Keratinocyte (primary cell): Measurements from ENCODE around the gene GABRB1. TPM values are rescaled to one million over a fixed set of nuclear protein-coding genes. Genes with fewer than 3 reads are reported as not detected.

Source experiments
- DNase-seq: peaks from one replicate; pipeline ENCODE4 v3.0.0-alpha.2; 2011; ENCODE audit warnings: low read depth, missing footprints, low spot score
- FAIRE-seq: peaks from 2 replicates; lab custom pipeline; 2011; peaks lifted over from hg19 to GRCh38; lab: Jason Lieb, UNC
- H2AFZ ChIP-seq: 2 replicates; pipeline ENCODE4 v1.6.0; 2012; ENCODE audit warnings: low read length, control low read depth, inconsistent platforms; ENCODE audit not compliant: control insufficient read depth
- H3K27ac ChIP-seq: 2 replicates; pipeline ENCODE4 v1.5.1; 2011; ENCODE audit warnings: low read length; ENCODE audit not compliant: control insufficient read depth, insufficient read depth
- H3K27me3 ChIP-seq: 3 replicates; pipeline ENCODE4 v1.6.0; 2011; ENCODE audit warnings: low read length; ENCODE audit not compliant: control insufficient read depth, insufficient read depth; ENCODE audit errors: extremely low read depth
- H3K36me3 ChIP-seq, 2 experiments: 2 replicates in 1 of 2; 3 replicates in 1 of 2; pipeline ENCODE4 v1.5.1; 2011; ENCODE audit warnings: low read length in 2 of 2, mild to moderate bottlenecking in 1 of 2; ENCODE audit not compliant: control insufficient read depth in 2 of 2, insufficient read depth in 2 of 2; ENCODE audit errors: extremely low read depth in 1 of 2
- H3K4me1 ChIP-seq: 3 replicates; pipeline ENCODE4 v1.5.1; 2011; ENCODE audit warnings: low read length; ENCODE audit not compliant: control insufficient read depth, insufficient read depth; ENCODE audit errors: extremely low read depth
- H3K4me2 ChIP-seq: 3 replicates; pipeline ENCODE4 v1.6.0; 2011; ENCODE audit warnings: low read depth, low read length; ENCODE audit not compliant: control insufficient read depth, insufficient read depth; ENCODE audit errors: extremely low read depth
- H3K4me3 ChIP-seq, 3 experiments: fragments of 200-600 bp in 1 of 3; sonication (generic) in 1 of 3; 2 replicates in 2 of 3; 3 replicates in 1 of 3; pipeline ENCODE4 v1.5.1; 2011 to 2016; ENCODE audit warnings: low read length in 3 of 3, mild to moderate bottlenecking in 3 of 3, control low read depth in 2 of 3, inconsistent platforms in 1 of 3, low read depth in 1 of 3, mixed read lengths in 1 of 3, mixed run types in 1 of 3, moderate library complexity in 1 of 3; ENCODE audit not compliant: control insufficient read depth in 2 of 3, insufficient read depth in 2 of 3; ENCODE audit errors: extremely low read depth in 1 of 3
- H3K79me2 ChIP-seq: 2 replicates; pipeline ENCODE4 v1.6.0; 2012; ENCODE audit warnings: low read length; ENCODE audit not compliant: control insufficient read depth, insufficient read depth
- H3K9ac ChIP-seq: 3 replicates; pipeline ENCODE4 v1.6.0; 2011; ENCODE audit warnings: low read length; ENCODE audit not compliant: control insufficient read depth, insufficient read depth; ENCODE audit errors: extremely low read depth
- H3K9me1 ChIP-seq: 3 replicates; pipeline ENCODE4 v1.6.0; 2011; ENCODE audit warnings: low read length; ENCODE audit not compliant: control insufficient read depth, insufficient read depth; ENCODE audit errors: extremely low read depth
- H3K9me3 ChIP-seq: 2 replicates; pipeline ENCODE4 v1.5.1; 2012; ENCODE audit warnings: low read depth, low read length; ENCODE audit not compliant: control insufficient read depth
- H4K20me1 ChIP-seq: 3 replicates; pipeline ENCODE4 v1.6.0; 2011; ENCODE audit warnings: low read length; ENCODE audit not compliant: control insufficient read depth, insufficient read depth; ENCODE audit errors: extremely low read depth
- EZH2 ChIP-seq: IDR thresholded peaks from one replicate; pipeline ENCODE4 v1.6.1; 2012; ENCODE audit warnings: inconsistent platforms, mild to moderate bottlenecking, low read length, moderate library complexity
- dilution Hi-C: fragments of 300-500 bp; cut with MboI; formaldehyde crosslinking; loops from one replicate; pipeline ENCODE4 v1.7.0; 2020; ENCODE audit warnings: low sequenced_read_pairs; ENCODE audit not compliant: extremely low pct_ligation_motif_present
- polyA plus RNA-seq, 5 experiments: library from polyadenylated mRNA; depleted of rRNA in 3 of 5; stranded (reverse) in 3 of 5; stranded (forward) in 1 of 5; unstranded in 1 of 5; fragments of >200 nt; gene quantifications; 1 replicate in 1 of 5; 2 replicates in 3 of 5; 3 replicates in 1 of 5; pipeline versions ENCODE4 v1.2.1 to v1.2.3, GENCODE V29; 2011 to 2012; ENCODE audit warnings: missing spikeins in 2 of 5, low read depth in 1 of 5, low replicate concordance in 1 of 5
- TF ChIP-seq, protein P1 (sequence below), 3 experiments: IDR thresholded peaks in 1 of 3; conservative IDR thresholded peaks in 1 of 3; optimal IDR thresholded peaks in 1 of 3; 2 replicates in 2 of 3; 3 replicates in 1 of 3; pipeline versions ENCODE3 to v1.5.1; 2011; ENCODE audit warnings: low read length in 3 of 3, mild to moderate bottlenecking in 3 of 3, moderate library complexity in 2 of 3, control low read depth in 1 of 3, inconsistent platforms in 1 of 3; ENCODE audit not compliant: insufficient read depth in 2 of 3; ENCODE audit errors: extremely low read depth in 1 of 3

GABRB1 gene
- polyA plus RNA-seq, 1 donor (not counting 4 experiments of a cell fraction or from before 2014, with no cell fraction given) = not detected

GRCh38 chr4:47315346-47315745 lies 284.0 kb downstream of the GABRB1 start:
- Histone ChIP-seq H3K4me1 (no peaks in the 10 kb centered on the region), H3K27me3 (no peaks in the 10 kb centered on the region), H3K36me3 (no peaks in the 10 kb centered on the region), H3K27ac (no peak overlapping the region), H3K9me3 (no peaks in the 10 kb centered on the region), H2AFZ (no peak overlapping the region), H3K9me1 (no peaks in the 10 kb centered on the region), H3K9ac (no peak overlapping the region), H4K20me1 (no peaks in the 10 kb centered on the region), H3K4me3 (no peak overlapping the region), H3K79me2 (no peaks in the 10 kb centered on the region), H3K4me2 (no peak overlapping the region)
- TF ChIP-seq, protein P1, sequence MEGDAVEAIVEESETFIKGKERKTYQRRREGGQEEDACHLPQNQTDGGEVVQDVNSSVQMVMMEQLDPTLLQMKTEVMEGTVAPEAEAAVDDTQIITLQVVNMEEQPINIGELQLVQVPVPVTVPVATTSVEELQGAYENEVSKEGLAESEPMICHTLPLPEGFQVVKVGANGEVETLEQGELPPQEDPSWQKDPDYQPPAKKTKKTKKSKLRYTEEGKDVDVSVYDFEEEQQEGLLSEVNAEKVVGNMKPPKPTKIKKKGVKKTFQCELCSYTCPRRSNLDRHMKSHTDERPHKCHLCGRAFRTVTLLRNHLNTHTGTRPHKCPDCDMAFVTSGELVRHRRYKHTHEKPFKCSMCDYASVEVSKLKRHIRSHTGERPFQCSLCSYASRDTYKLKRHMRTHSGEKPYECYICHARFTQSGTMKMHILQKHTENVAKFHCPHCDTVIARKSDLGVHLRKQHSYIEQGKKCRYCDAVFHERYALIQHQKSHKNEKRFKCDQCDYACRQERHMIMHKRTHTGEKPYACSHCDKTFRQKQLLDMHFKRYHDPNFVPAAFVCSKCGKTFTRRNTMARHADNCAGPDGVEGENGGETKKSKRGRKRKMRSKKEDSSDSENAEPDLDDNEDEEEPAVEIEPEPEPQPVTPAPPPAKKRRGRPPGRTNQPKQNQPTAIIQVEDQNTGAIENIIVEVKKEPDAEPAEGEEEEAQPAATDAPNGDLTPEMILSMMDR (optimal IDR thresholded peaks at IDR 0.05 in 1 of 3, IDR thresholded peaks at IDR 0.05 in 1 of 3, conservative IDR thresholded peaks at IDR 0.05 in 1 of 3; ENCODE audit: extremely low read depth in 1 of 3, insufficient read depth in 2 of 3, low read length in 3 of 3) = no peak
- TF ChIP-seq EZH2 = no peak
- FAIRE-seq (no peak), DNase-seq (peak; percentile 4)
- dilution Hi-C loops = no loop called here

- TF ChIP-seq EZH2 = no peak
- TF ChIP-seq, protein P1 (optimal IDR thresholded peaks at IDR 0.05 in 1 of 3, IDR thresholded peaks at IDR 0.05 in 1 of 3, conservative IDR thresholded peaks at IDR 0.05 in 1 of 3; ENCODE audit: extremely low read depth in 1 of 3, insufficient read depth in 2 of 3, low read length in 3 of 3) = no peak
- Histone ChIP-seq H3K36me3 (no peaks in the 10 kb centered on the region), H3K79me2 (no peaks in the 10 kb centered on the region), H3K4me1 (no peaks in the 10 kb centered on the region), H3K9me1 (no peaks in the 10 kb centered on the region), H4K20me1 (no peaks in the 10 kb centered on the region), H3K9ac (no peak overlapping the region), H3K4me3 (no peak overlapping the region), H2AFZ (no peak overlapping the region), H3K27ac (no peak overlapping the region), H3K27me3 (no peaks in the 10 kb centered on the region), H3K9me3 (no peaks in the 10 kb centered on the region), H3K4me2 (no peak overlapping the region)
- no peak for FAIRE-seq
- DNase-seq = no peak
- dilution Hi-C loops = no loop called here
Measured at GRCh38 chr4:47326025-47326424, 294.7 kb downstream of the GABRB1 start.
